T-cell (primary cell): ENCODE results near the gene AKAP12. TPM values are rescaled to one million over a fixed set of nuclear protein-coding genes. Genes with fewer than 3 reads are reported as not detected.
"Not testable (repeated sequence)": the region's sequence is repeated elsewhere in the genome, so short reads cannot be mapped to it uniquely, and the experiment has no call there.

ENCODE experiments used
- ATAC-seq, 4 experiments: fragments of 200-7000 bp in 3 of 4; fragments of 150-1000 bp in 1 of 4; cut with Tn5 transposase; replicated peaks in 1 of 4; 1 replicate in 3 of 4; 2 replicates in 1 of 4; pipeline ENCODE4 v1.10.0; 2021; ENCODE audit warnings: moderate library complexity in 3 of 4, mild to moderate bottlenecking in 2 of 4, moderate number of reproducible peaks in 1 of 4
- CTCF ChIA-PET, 2 donors: fragments of 300-600 bp; sonication (Branson Sonifier 250); formaldehyde crosslinking; loops; one replicate each; lab custom pipeline; 2022; ENCODE audit warnings: antibody characterized with exemption in 2 of 2; lab: Charles Lee
- POLR2A ChIA-PET, 2 donors: fragments of 300-600 bp; sonication (Branson Sonifier 250); formaldehyde crosslinking; loops; one replicate each; lab custom pipeline; 2022; ENCODE audit warnings: antibody characterized with exemption in 2 of 2; lab: Charles Lee
- DNase-seq, 35 experiments: peaks; one replicate each; pipeline versions ENCODE4 v3.0.0 to v3.0.0-alpha.2; 2013 to 2023
- H3K27ac ChIP-seq: one replicate; pipeline ENCODE4 v1.5.1; 2013; ENCODE audit warnings: low read length
- H3K27me3 ChIP-seq, 2 experiments: replicated peaks in 1 of 2; 1 replicate in 1 of 2; 2 replicates in 1 of 2; pipeline versions ENCODE4 v1.6.1 to v1.7.0; 2013; ENCODE audit warnings: low read length in 1 of 2, mixed read lengths in 1 of 2; ENCODE audit not compliant: control insufficient read depth in 2 of 2, insufficient read depth in 2 of 2; ENCODE audit errors: extremely low read depth in 1 of 2
- H3K36me3 ChIP-seq, 2 donors: 1 replicate in 1 of 2; 2 replicates in 1 of 2; pipeline versions ENCODE4 v1.6.1 to v1.7.0; 2013; ENCODE audit warnings: low read length in 1 of 2; ENCODE audit not compliant: control insufficient read depth in 2 of 2, insufficient read depth in 1 of 2; ENCODE audit errors: extremely low read depth in 1 of 2
- H3K4me1 ChIP-seq, 2 experiments: 1 replicate in 1 of 2; 2 replicates in 1 of 2; pipeline versions ENCODE4 v1.6.1 to v1.7.0; 2013; ENCODE audit warnings: low read length in 2 of 2, mixed read lengths in 1 of 2; ENCODE audit not compliant: insufficient read depth in 2 of 2, control insufficient read depth in 1 of 2; ENCODE audit errors: extremely low read depth in 1 of 2
- H3K4me3 ChIP-seq, 2 donors: 1 replicate in 1 of 2; 2 replicates in 1 of 2; pipeline versions ENCODE4 v1.5.1 to v1.7.0; 2013; ENCODE audit warnings: mild to moderate bottlenecking in 2 of 2, low read length in 1 of 2, moderate library complexity in 1 of 2; ENCODE audit not compliant: control insufficient read depth in 1 of 2; ENCODE audit errors: extremely low read depth in 1 of 2
- H3K9me3 ChIP-seq: 2 replicates; pipeline ENCODE4 v1.7.0; 2013
- H3K27ac Mint-ChIP-seq, 2 donors: one replicate each; pipeline ENCODE4 v1.8.0; 2020 to 2021; ENCODE audit warnings: mild to moderate bottlenecking in 2 of 2, mixed read lengths in 2 of 2
- H3K27me3 Mint-ChIP-seq, 2 donors: one replicate each; pipeline ENCODE4 v1.8.0; 2021 to 2022; ENCODE audit warnings: mixed read lengths in 2 of 2
- H3K36me3 Mint-ChIP-seq: one replicate; pipeline ENCODE4 v1.8.0; 2021; ENCODE audit warnings: mixed read lengths
- H3K4me1 Mint-ChIP-seq, 3 donors: one replicate each; pipeline ENCODE4 v1.8.0; 2020 to 2022; ENCODE audit warnings: mixed read lengths in 3 of 3, mild to moderate bottlenecking in 1 of 3
- H3K4me3 Mint-ChIP-seq, 3 donors: one replicate each; pipeline ENCODE4 v1.8.0; 2020 to 2022; ENCODE audit warnings: mild to moderate bottlenecking in 3 of 3, mixed read lengths in 3 of 3, moderate library complexity in 3 of 3
- H3K9me3 Mint-ChIP-seq, 3 donors: one replicate each; pipeline ENCODE4 v1.8.0; 2020 to 2022; ENCODE audit warnings: mixed read lengths in 3 of 3
- WGBS: methylation state at CpG from one replicate; pipeline ENCODE4 v1.1.5; 2013; ENCODE audit warnings: missing lambda C conversion rate; ENCODE audit not compliant: insufficient coverage; 5-methylcytosine and 5-hydroxymethylcytosine counted together
- total RNA-seq, 35 experiments: library from RNA in 6 of 35; stranded (reverse) in 6 of 35; fragments of 120-200 nt in 1 of 35; gene quantifications; one replicate each; pipeline versions ENCODE4 v1.2.1 to v1.2.4 and lab custom pipeline; 2013 to 2026

The AKAP12 gene
- total RNA-seq, 5 donors from 2014 or later (not counting 1 experiment from before 2014, with no cell fraction given) = 0.16 to 1.8 (median 1.2) TPM

GRCh38 chr6:151307501-151307900, 67.7 kb downstream of the AKAP12 start:
- Mint-ChIP-seq H3K4me3 (no peak overlapping the region), H3K27ac (no peak overlapping the region), H3K36me3 (no peaks in the 10 kb centered on the region), H3K4me1 (no peaks in the 10 kb centered on the region), H3K27me3 (peaks cover 7 to 12% of the 10 kb centered on the region in 2 donors), H3K9me3 (no peaks in the 10 kb centered on the region)
- Histone ChIP-seq H3K27me3 (peaks cover 0 to 8% of the 10 kb centered on the region in 2 experiments), H3K9me3 (no peaks in the 10 kb centered on the region), H3K4me1 (no peaks in the 10 kb centered on the region), H3K4me3 (no peak overlapping the region), H3K36me3 (no peaks in the 10 kb centered on the region), H3K27ac (no peak overlapping the region)
- 100% methylated on average over 1 of the region's 4 CpGs for WGBS
- CTCF ChIA-PET = no interaction called here
- POLR2A ChIA-PET = no interaction called here
- ATAC-seq (no peak), DNase-seq (no peak)

- no peak overlapping the region for H3K27ac Mint-ChIP-seq
- DNase-seq = no peak
- POLR2A ChIA-PET = no interaction called here
- Histone ChIP-seq H3K27ac (no peak overlapping the region), H3K36me3 (no peaks in the 10 kb centered on the region), H3K27me3 (peaks cover 0 to 5% of the 10 kb centered on the region in 2 experiments), H3K4me1 (no peaks in the 10 kb centered on the region), H3K4me3 (no peak overlapping the region), H3K9me3 (no peaks in the 10 kb centered on the region)
- H3K9me3 Mint-ChIP-seq = no peaks in the 10 kb centered on the region
- no peak for ATAC-seq
- CTCF ChIA-PET = no interaction called here
- H3K4me3 Mint-ChIP-seq = no peak overlapping the region
- H3K4me1 Mint-ChIP-seq = no peaks in the 10 kb centered on the region
- H3K36me3 Mint-ChIP-seq = no peaks in the 10 kb centered on the region
- H3K27me3 Mint-ChIP-seq = peaks cover 5 to 15% of the 10 kb centered on the region in 2 donors
- WGBS = 82% methylated on average over 1 of the region's 4 CpGs
These were observed 69.9 kb downstream of the AKAP12 start for GRCh38 chr6:151309619-151310018.

- DNase-seq = no peak
- no CpG with 5 or more reads among the region's 12 CpGs for WGBS
- H3K27ac Mint-ChIP-seq = no peak overlapping the region
- H3K27ac ChIP-seq = no peak overlapping the region
- H3K36me3 ChIP-seq = no peaks in the 10 kb centered on the region
- ATAC-seq = no peak
- H3K27me3 ChIP-seq = peaks cover 0 to 5% of the 10 kb centered on the region in 2 experiments
- no peak overlapping the region for H3K4me3 ChIP-seq
- H3K9me3 ChIP-seq = no peaks in the 10 kb centered on the region
- peaks cover 3 to 15% of the 10 kb centered on the region in 2 donors for H3K27me3 Mint-ChIP-seq
- CTCF ChIA-PET = no interaction called here
- no peaks in the 10 kb centered on the region for H3K4me1 ChIP-seq
- no peak overlapping the region for H3K4me3 Mint-ChIP-seq
- H3K36me3 Mint-ChIP-seq = no peaks in the 10 kb centered on the region
- H3K4me1 Mint-ChIP-seq = no peaks in the 10 kb centered on the region
- POLR2A ChIA-PET = no interaction called here
- H3K9me3 Mint-ChIP-seq = no peaks in the 10 kb centered on the region
These were observed 70.5 kb downstream of the AKAP12 start for GRCh38 chr6:151310279-151310678.

- no peak overlapping the region for H3K27ac Mint-ChIP-seq
- no peak for DNase-seq
- POLR2A ChIA-PET = no interaction called here
- Histone ChIP-seq H3K9me3 (no peaks in the 10 kb centered on the region), H3K27me3 (peaks cover 0 to 5% of the 10 kb centered on the region in 2 experiments), H3K36me3 (no peaks in the 10 kb centered on the region), H3K27ac (no peak overlapping the region), H3K4me3 (no peak overlapping the region), H3K4me1 (no peaks in the 10 kb centered on the region)
- ATAC-seq = no peak
- H3K4me3 Mint-ChIP-seq = no peak overlapping the region
- H3K36me3 Mint-ChIP-seq = peaks cover 2% of the 10 kb centered on the region
- peaks cover 0 to 5% (median 5%) of the 10 kb centered on the region in 3 donors for H3K9me3 Mint-ChIP-seq
- WGBS = 95% methylated on average over 6 of the region's 14 CpGs
- CTCF ChIA-PET = no interaction called here
- H3K27me3 Mint-ChIP-seq = peaks cover 3 to 15% of the 10 kb centered on the region in 2 donors
- no peaks in the 10 kb centered on the region for H3K4me1 Mint-ChIP-seq
These were observed 71.3 kb downstream of the AKAP12 start for GRCh38 chr6:151310852-151311767.

- no peak overlapping the region for H3K27ac ChIP-seq
- ATAC-seq = no peak
- CTCF ChIA-PET = interaction anchor here (0.5 to 0.6 kb wide), 2 partner anchors 12 kb away, joined by 3 read pairs; no protein-coding TSS in a partner anchor
- no peak for DNase-seq
- H3K4me3 Mint-ChIP-seq = no peak overlapping the region
- H3K4me1 Mint-ChIP-seq = no peaks in the 10 kb centered on the region
- H3K9me3 ChIP-seq = no peaks in the 10 kb centered on the region
- peaks cover 2% of the 10 kb centered on the region for H3K36me3 Mint-ChIP-seq
- POLR2A ChIA-PET = no interaction called here
- peaks cover 0 to 7% (median 5%) of the 10 kb centered on the region in 3 donors for H3K9me3 Mint-ChIP-seq
- no peak overlapping the region for H3K4me3 ChIP-seq
- peaks cover 0 to 8% of the 10 kb centered on the region in 2 experiments for H3K27me3 ChIP-seq
- no peak overlapping the region for H3K27ac Mint-ChIP-seq
- WGBS = 100% methylated on average over 1 of the region's 5 CpGs
- no peaks in the 10 kb centered on the region for H3K36me3 ChIP-seq
- peaks cover 3 to 11% of the 10 kb centered on the region in 2 donors for H3K27me3 Mint-ChIP-seq
- H3K4me1 ChIP-seq = no peaks in the 10 kb centered on the region
These were observed 73.3 kb downstream of the AKAP12 start for GRCh38 chr6:151313066-151313491.

- ATAC-seq, H3K36me3 ChIP-seq, DNase-seq, H3K27ac Mint-ChIP-seq, CTCF ChIA-PET, H3K27ac ChIP-seq, H3K9me3 ChIP-seq, H3K4me3 ChIP-seq, H3K27me3 ChIP-seq, H3K9me3 Mint-ChIP-seq, H3K4me1 ChIP-seq, H3K4me3 Mint-ChIP-seq, POLR2A ChIA-PET, H3K36me3 Mint-ChIP-seq, H3K4me1 Mint-ChIP-seq: not testable (repeated sequence)
- WGBS = no CpG with 5 or more reads among the region's 3 CpGs
- peaks cover 6 to 14% of the 10 kb centered on the region in 2 donors for H3K27me3 Mint-ChIP-seq
These were observed 75.9 kb downstream of the AKAP12 start for GRCh38 chr6:151315661-151316060.
